Neural cell (in vitro differentiated cells): ENCODE results near the gene PHLDB2. TPM values are rescaled to one million over a fixed set of nuclear protein-coding genes. Genes with fewer than 3 reads are reported as not detected.

Experiments used
- H2AFZ ChIP-seq: fragments of 200-600, 300-800 bp; sonication (generic), shearing (Covaris generic); 2 replicates; pipeline ENCODE4 v1.6.0; 2014; ENCODE audit warnings: low read depth, mild to moderate bottlenecking, antibody characterized with exemption, low read length, moderate library complexity
- H3F3A ChIP-seq: fragments of 200-600 bp; shearing (Covaris generic); 2 replicates; pipeline ENCODE4 v1.6.1; 2016; ENCODE audit warnings: mild to moderate bottlenecking, moderate library complexity, mixed read lengths, antibody characterized with exemption, low read length; ENCODE audit not compliant: insufficient read depth, poor library complexity, severe bottlenecking
- H3K27ac ChIP-seq: fragments of 200-600, 300-800 bp; sonication (generic), shearing (Covaris generic); 2 replicates; pipeline ENCODE4 v1.5.1; 2014; ENCODE audit warnings: mild to moderate bottlenecking, low read length, moderate library complexity
- H3K27me3 ChIP-seq: fragments of 300-800, 200-600 bp; sonication (generic), shearing (Covaris generic); 2 replicates; pipeline ENCODE4 v1.6.0; 2014; ENCODE audit warnings: mild to moderate bottlenecking, low read depth, low read length, moderate library complexity; ENCODE audit not compliant: insufficient read depth
- H3K36me3 ChIP-seq: fragments of 300-800, 200-600 bp; sonication (generic), shearing (Covaris generic); 2 replicates; pipeline ENCODE4 v1.5.1; 2014; ENCODE audit warnings: mild to moderate bottlenecking, antibody characterized with exemption, low read length, moderate library complexity; ENCODE audit not compliant: insufficient read depth
- H3K4me2 ChIP-seq: fragments of 300-800, 200-600 bp; sonication (generic), shearing (Covaris generic); 2 replicates; pipeline ENCODE4 v1.6.0; 2014; ENCODE audit warnings: mild to moderate bottlenecking, low read length
- H3K4me3 ChIP-seq: fragments of 300-800, 200-600 bp; sonication (generic), shearing (Covaris generic); 2 replicates; pipeline ENCODE4 v1.5.1; 2014; ENCODE audit warnings: mild to moderate bottlenecking, low read length, moderate library complexity
- H3K79me2 ChIP-seq: fragments of 200-600 bp; shearing (Covaris generic); replicated peaks from 2 replicates; pipeline ENCODE4 v1.6.0; 2014; ENCODE audit warnings: mild to moderate bottlenecking, low read length, moderate library complexity; ENCODE audit not compliant: insufficient read depth
- H3K9ac ChIP-seq: fragments of 300-800, 200-600 bp; sonication (generic), shearing (Covaris generic); 2 replicates; pipeline ENCODE4 v1.6.1; 2016; ENCODE audit warnings: mild to moderate bottlenecking, low read length, mixed read lengths
- H3K9me2 ChIP-seq: fragments of 200-600 bp; shearing (Covaris generic); 2 replicates; pipeline ENCODE4 v1.6.1; 2016; ENCODE audit warnings: mild to moderate bottlenecking, low read length, mixed read lengths; ENCODE audit not compliant: insufficient read depth
- H3K9me3 ChIP-seq: fragments of 200-600, 300-800 bp; sonication (generic), shearing (Covaris generic); 2 replicates; pipeline ENCODE4 v1.6.1; 2016; ENCODE audit warnings: mild to moderate bottlenecking, mixed run types, low read length, moderate library complexity, mixed read lengths
- H4K20me1 ChIP-seq: fragments of 200-600 bp; shearing (Covaris generic); 2 replicates; pipeline ENCODE4 v1.6.1; 2016; ENCODE audit warnings: mild to moderate bottlenecking, mixed run types; ENCODE audit not compliant: insufficient read depth
- CTCF ChIP-seq: fragments of 450-650 bp; IDR thresholded peaks from 2 replicates; pipeline ENCODE4 v1.5.1; 2014; ENCODE audit warnings: antibody characterized with exemption, mild to moderate bottlenecking, moderate library complexity; ENCODE audit not compliant: poor library complexity, severe bottlenecking
- EP300 ChIP-seq: fragments of 450-650 bp; conservative IDR thresholded peaks from 2 replicates; pipeline ENCODE4 v1.6.1; 2014; ENCODE audit warnings: antibody characterized with exemption, mild to moderate bottlenecking, moderate library complexity; ENCODE audit not compliant: poor library complexity, severe bottlenecking
- EZH2 ChIP-seq: fragments of 200-600, 300-800 bp; shearing (Covaris generic), sonication (generic); IDR thresholded peaks from 2 replicates; pipeline ENCODE4 v1.6.1; 2014; ENCODE audit warnings: antibody characterized with exemption, low read length, borderline replicate concordance, mild to moderate bottlenecking; ENCODE audit not compliant: insufficient read depth, poor library complexity, severe bottlenecking
- MXI1 ChIP-seq: fragments of 450-650 bp; conservative IDR thresholded peaks from 2 replicates; pipeline ENCODE4 v1.6.1; 2014; ENCODE audit warnings: antibody characterized with exemption, mild to moderate bottlenecking; ENCODE audit not compliant: poor library complexity, severe bottlenecking
- POLR2AphosphoS5 ChIP-seq: IDR thresholded peaks from 2 replicates; pipeline ENCODE4 v1.6.1; 2012
- RAD21 ChIP-seq: fragments of 450-650 bp; conservative IDR thresholded peaks from 2 replicates; pipeline ENCODE4 v1.6.1; 2014; ENCODE audit warnings: antibody characterized with exemption, mild to moderate bottlenecking, moderate library complexity
- SMC3 ChIP-seq: fragments of 450-650 bp; conservative IDR thresholded peaks from 2 replicates; pipeline ENCODE4 v1.6.1; 2014; ENCODE audit warnings: antibody characterized with exemption, mild to moderate bottlenecking, moderate library complexity; ENCODE audit not compliant: poor library complexity
- TAF1 ChIP-seq: IDR thresholded peaks from 2 replicates; pipeline ENCODE4 v1.6.1; 2012; ENCODE audit warnings: low read depth
- polyA plus RNA-seq: library from polyadenylated mRNA; depleted of rRNA; stranded (reverse); fragments of >200 nt; gene quantifications from 2 replicates; pipeline ENCODE4 v1.2.3, GENCODE V29; 2014
- TF ChIP-seq, protein P1 (sequence below): IDR thresholded peaks from 2 replicates; pipeline ENCODE4 v1.6.1; 2012; ENCODE audit warnings: borderline replicate concordance

PHLDB2 gene
- polyA plus RNA-seq, 1 donor from 2014 or later = 1.4 TPM

- H2AFZ ChIP-seq = no peak overlapping the region
- H3K4me3 ChIP-seq = no peak overlapping the region
- H3K36me3 ChIP-seq = no peaks in the 10 kb centered on the region
- no peaks in the 10 kb centered on the region for H3K9me2 ChIP-seq
- TF ChIP-seq, protein P1, sequence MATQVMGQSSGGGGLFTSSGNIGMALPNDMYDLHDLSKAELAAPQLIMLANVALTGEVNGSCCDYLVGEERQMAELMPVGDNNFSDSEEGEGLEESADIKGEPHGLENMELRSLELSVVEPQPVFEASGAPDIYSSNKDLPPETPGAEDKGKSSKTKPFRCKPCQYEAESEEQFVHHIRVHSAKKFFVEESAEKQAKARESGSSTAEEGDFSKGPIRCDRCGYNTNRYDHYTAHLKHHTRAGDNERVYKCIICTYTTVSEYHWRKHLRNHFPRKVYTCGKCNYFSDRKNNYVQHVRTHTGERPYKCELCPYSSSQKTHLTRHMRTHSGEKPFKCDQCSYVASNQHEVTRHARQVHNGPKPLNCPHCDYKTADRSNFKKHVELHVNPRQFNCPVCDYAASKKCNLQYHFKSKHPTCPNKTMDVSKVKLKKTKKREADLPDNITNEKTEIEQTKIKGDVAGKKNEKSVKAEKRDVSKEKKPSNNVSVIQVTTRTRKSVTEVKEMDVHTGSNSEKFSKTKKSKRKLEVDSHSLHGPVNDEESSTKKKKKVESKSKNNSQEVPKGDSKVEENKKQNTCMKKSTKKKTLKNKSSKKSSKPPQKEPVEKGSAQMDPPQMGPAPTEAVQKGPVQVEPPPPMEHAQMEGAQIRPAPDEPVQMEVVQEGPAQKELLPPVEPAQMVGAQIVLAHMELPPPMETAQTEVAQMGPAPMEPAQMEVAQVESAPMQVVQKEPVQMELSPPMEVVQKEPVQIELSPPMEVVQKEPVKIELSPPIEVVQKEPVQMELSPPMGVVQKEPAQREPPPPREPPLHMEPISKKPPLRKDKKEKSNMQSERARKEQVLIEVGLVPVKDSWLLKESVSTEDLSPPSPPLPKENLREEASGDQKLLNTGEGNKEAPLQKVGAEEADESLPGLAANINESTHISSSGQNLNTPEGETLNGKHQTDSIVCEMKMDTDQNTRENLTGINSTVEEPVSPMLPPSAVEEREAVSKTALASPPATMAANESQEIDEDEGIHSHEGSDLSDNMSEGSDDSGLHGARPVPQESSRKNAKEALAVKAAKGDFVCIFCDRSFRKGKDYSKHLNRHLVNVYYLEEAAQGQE = no peak
- TF ChIP-seq MXI1 (no peak), EZH2 (no peak), EP300 (no peak), RAD21 (no peak), TAF1 (no peak), SMC3 (no peak), CTCF (no peak), POLR2AphosphoS5 (no peak)
- H3F3A ChIP-seq = no peaks in the 10 kb centered on the region
- H3K9me3 ChIP-seq = no peaks in the 10 kb centered on the region
- H3K79me2 ChIP-seq = no peaks in the 10 kb centered on the region
- no peaks in the 10 kb centered on the region for H4K20me1 ChIP-seq
- no peak overlapping the region for H3K9ac ChIP-seq
- no peak overlapping the region for H3K4me2 ChIP-seq
- H3K27me3 ChIP-seq = no peaks in the 10 kb centered on the region
- H3K27ac ChIP-seq = no peak overlapping the region
Measured at GRCh38 chr3:111874177-111874820, 15.2 kb downstream of the PHLDB2 start.

GRCh38 chr3:111881480-111881879 lies 22.4 kb downstream of the PHLDB2 start:
- no peak overlapping the region for H3K4me3 ChIP-seq
- TF ChIP-seq CTCF = no peak
- no peak for TF ChIP-seq TAF1
- TF ChIP-seq RAD21 = no peak
- no peak for TF ChIP-seq POLR2AphosphoS5
- no peak for TF ChIP-seq EP300
- TF ChIP-seq SMC3 = no peak
- TF ChIP-seq EZH2 = no peak
- no peak for TF ChIP-seq MXI1
- TF ChIP-seq, protein P1 = no peak
- no peak overlapping the region for H3K9ac ChIP-seq
- no peak overlapping the region for H2AFZ ChIP-seq
- no peaks in the 10 kb centered on the region for H3K36me3 ChIP-seq
- no peaks in the 10 kb centered on the region for H3K9me2 ChIP-seq
- no peaks in the 10 kb centered on the region for H4K20me1 ChIP-seq
- no peaks in the 10 kb centered on the region for H3K27me3 ChIP-seq
- H3K4me2 ChIP-seq = no peak overlapping the region
- no peaks in the 10 kb centered on the region for H3K9me3 ChIP-seq
- H3K27ac ChIP-seq = no peak overlapping the region
- no peaks in the 10 kb centered on the region for H3F3A ChIP-seq
- no peaks in the 10 kb centered on the region for H3K79me2 ChIP-seq
